ENCODE results near the gene ST6GALNAC1. TPM values are rescaled to one million over a fixed set of nuclear protein-coding genes. Genes with fewer than 3 reads are reported as not detected.

The ST6GALNAC1 gene
- total and polyA plus RNA-seq, 2 experiments from 2014 or later, result not detected

GRCh38 chr17:76633628-76634328 lies 9.8 kb downstream of the ST6GALNAC1 start:
- H3K9me2 ChIP-seq (ENCODE audit: insufficient read depth), result no peaks in the 10 kb centered on the region
- no peak overlapping the region for H3K4me3 ChIP-seq
- H3K9me3 ChIP-seq (ENCODE audit: low read depth), result no peaks in the 10 kb centered on the region
- H3K4me1 ChIP-seq (ENCODE audit: insufficient read depth), result peaks cover 17% of the 10 kb centered on the region
- 83% methylated on average over 14 of the region's 14 CpGs for WGBS, 2 experiments (ENCODE audit: low coverage in 1 of 2, low lambda C conversion rate in 2 of 2, missing lambda C conversion rate in 2 of 2)
- no peak overlapping the region for H3K9ac ChIP-seq
- no peaks in the 10 kb centered on the region for H3K27me3 ChIP-seq (replicated peaks; ENCODE audit: insufficient read depth)
- peaks cover 13% of the 10 kb centered on the region for H3F3A ChIP-seq (ENCODE audit: insufficient read depth)
- in situ Hi-C loops (cut with MboI), result no loop called here
- no peaks in the 10 kb centered on the region for H3K36me3 ChIP-seq (ENCODE audit: low read depth)
- no peak for DNase-seq
- H3K27ac ChIP-seq, result no peak overlapping the region
- H3K79me2 ChIP-seq (ENCODE audit: insufficient read depth), result no peaks in the 10 kb centered on the region
- no peak for TF ChIP-seq EZH2phosphoT487 (IDR thresholded peaks at IDR 0.05; ENCODE audit: insufficient read depth, low read depth)
- TF ChIP-seq EZH2 (IDR thresholded peaks at IDR 0.05; ENCODE audit: insufficient read depth, poor library complexity, severe bottlenecking), result no peak
- no peak overlapping the region for H2AFZ ChIP-seq
- H4K20me1 ChIP-seq (ENCODE audit: insufficient read depth), result no peaks in the 10 kb centered on the region
- H3K4me2 ChIP-seq (ENCODE audit: unreplicated experiment), result no peak overlapping the region

GRCh38 chr17:76631821-76632565 lies 11.6 kb downstream of the ST6GALNAC1 start:
- H3F3A ChIP-seq (ENCODE audit: insufficient read depth), result peaks cover 13% of the 10 kb centered on the region

GRCh38 chr17:76630151-76630550 lies 13.4 kb downstream of the ST6GALNAC1 start:
- Histone ChIP-seq H3K4me2 (ENCODE audit: unreplicated experiment) (no peak overlapping the region), H3K9me2 (ENCODE audit: insufficient read depth) (no peaks in the 10 kb centered on the region), H3K36me3 (ENCODE audit: low read depth) (no peaks in the 10 kb centered on the region), H3K27ac (no peak overlapping the region), H3K27me3 (replicated peaks; ENCODE audit: insufficient read depth) (no peaks in the 10 kb centered on the region), H3F3A (ENCODE audit: insufficient read depth) (peaks cover 6% of the 10 kb centered on the region), H3K9ac (no peak overlapping the region), H2AFZ (no peak overlapping the region), H3K79me2 (ENCODE audit: insufficient read depth) (no peaks in the 10 kb centered on the region), H3K9me3 (ENCODE audit: low read depth) (no peaks in the 10 kb centered on the region), H3K4me3 (no peak overlapping the region), H3K4me1 (ENCODE audit: insufficient read depth) (peaks cover 5% of the 10 kb centered on the region), H4K20me1 (ENCODE audit: insufficient read depth) (no peaks in the 10 kb centered on the region)
- 49 to 54% methylated on average over 6 of the region's 6 CpGs for WGBS, 2 experiments (ENCODE audit: low coverage in 1 of 2, low lambda C conversion rate in 2 of 2, missing lambda C conversion rate in 2 of 2)
- in situ Hi-C loops (cut with MboI), result no loop called here
- TF ChIP-seq EZH2phosphoT487 (IDR thresholded peaks at IDR 0.05; ENCODE audit: insufficient read depth, low read depth), result no peak
- TF ChIP-seq EZH2 (IDR thresholded peaks at IDR 0.05; ENCODE audit: insufficient read depth, poor library complexity, severe bottlenecking), result no peak
- DNase-seq, result no peak

More at GRCh38 chr17:76631821-76632565, 11.6 kb downstream of the ST6GALNAC1 start:
- DNase-seq, result peak; percentile 46
- no peak overlapping the region for H3K4me2 ChIP-seq (ENCODE audit: unreplicated experiment)
- peaks cover 17% of the 10 kb centered on the region for H3K4me1 ChIP-seq (ENCODE audit: insufficient read depth)
- 64 to 68% methylated on average over 10 of the region's 10 CpGs for WGBS, 2 experiments (ENCODE audit: low coverage in 1 of 2, low lambda C conversion rate in 2 of 2, missing lambda C conversion rate in 2 of 2)
- no peaks in the 10 kb centered on the region for H4K20me1 ChIP-seq (ENCODE audit: insufficient read depth)
- H3K9me2 ChIP-seq (ENCODE audit: insufficient read depth), result no peaks in the 10 kb centered on the region
- H3K4me3 ChIP-seq, result no peak overlapping the region
- no peak overlapping the region for H2AFZ ChIP-seq
- no peaks in the 10 kb centered on the region for H3K36me3 ChIP-seq (ENCODE audit: low read depth)
- no peaks in the 10 kb centered on the region for H3K79me2 ChIP-seq (ENCODE audit: insufficient read depth)
- no peak overlapping the region for H3K27ac ChIP-seq
- H3K9me3 ChIP-seq (ENCODE audit: low read depth), result no peaks in the 10 kb centered on the region
- no peak overlapping the region for H3K9ac ChIP-seq
- no peaks in the 10 kb centered on the region for H3K27me3 ChIP-seq (replicated peaks; ENCODE audit: insufficient read depth)
- no peak for TF ChIP-seq EZH2phosphoT487 (IDR thresholded peaks at IDR 0.05; ENCODE audit: insufficient read depth, low read depth)
- in situ Hi-C loops (cut with MboI), result no loop called here

GRCh38 chr17:76627510-76627909 lies 16.0 kb downstream of the ST6GALNAC1 start:
- Histone ChIP-seq H3K27me3 (replicated peaks; ENCODE audit: insufficient read depth) (0 out of 2 replicates have a peak, but pooled peaks cover 6% of the 10 kb centered on the region), H3K27ac (no peak overlapping the region), H3K79me2 (ENCODE audit: insufficient read depth) (no peaks in the 10 kb centered on the region), H3F3A (ENCODE audit: insufficient read depth) (0 out of 2 replicates have a peak, but pooled peaks cover 8% of the 10 kb centered on the region), H3K36me3 (ENCODE audit: low read depth) (no peaks in the 10 kb centered on the region), H2AFZ (no peak overlapping the region), H3K9me3 (ENCODE audit: low read depth) (no peaks in the 10 kb centered on the region), H3K4me1 (ENCODE audit: insufficient read depth) (peaks cover 9% of the 10 kb centered on the region), H3K9me2 (ENCODE audit: insufficient read depth) (no peaks in the 10 kb centered on the region), H3K9ac (no peak overlapping the region), H3K4me2 (ENCODE audit: unreplicated experiment) (no peak overlapping the region), H3K4me3 (no peak overlapping the region), H4K20me1 (ENCODE audit: insufficient read depth) (no peaks in the 10 kb centered on the region)
- no peak for TF ChIP-seq EZH2phosphoT487 (IDR thresholded peaks at IDR 0.05; ENCODE audit: insufficient read depth, low read depth)
- no peak for TF ChIP-seq EZH2 (IDR thresholded peaks at IDR 0.05; ENCODE audit: insufficient read depth, poor library complexity, severe bottlenecking)
- in situ Hi-C loops (cut with MboI), result no loop called here
- 87% methylated on average over 12 to 13 of the region's 13 CpGs for WGBS, 2 experiments (ENCODE audit: low coverage in 1 of 2, low lambda C conversion rate in 2 of 2, missing lambda C conversion rate in 2 of 2)
- DNase-seq, result no peak
